IPS-NIHi7 (cell line): Measurements from ENCODE around the gene ERICH3.

Source experiments
- DNase-seq: peaks from one replicate; pipeline ENCODE4 v3.0.0; 2012; ENCODE audit warnings: mixed read lengths; ENCODE audit errors: extremely low spot score

Gene ERICH3

DNA sequence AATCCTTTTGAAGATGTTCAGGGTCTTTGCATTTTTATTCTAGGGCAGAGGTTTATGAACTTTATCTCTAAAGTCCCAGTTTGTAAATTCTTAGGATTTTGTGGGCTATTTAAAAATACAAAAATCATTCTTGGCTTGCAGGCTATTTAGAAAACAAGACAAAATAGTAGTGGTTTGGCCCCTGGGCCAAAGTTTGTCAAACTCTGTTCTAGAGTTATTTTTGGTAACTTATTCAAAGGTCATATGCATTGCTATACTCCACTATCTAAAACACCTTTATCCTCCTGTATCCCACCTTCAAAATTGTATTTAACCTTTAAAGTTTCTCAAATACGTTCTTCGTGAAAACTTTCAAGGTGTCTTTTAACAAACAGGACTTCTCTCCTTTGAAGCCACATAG is 85.7 kb downstream of the ERICH3 start:
- DNase-seq: no peak

DNA sequence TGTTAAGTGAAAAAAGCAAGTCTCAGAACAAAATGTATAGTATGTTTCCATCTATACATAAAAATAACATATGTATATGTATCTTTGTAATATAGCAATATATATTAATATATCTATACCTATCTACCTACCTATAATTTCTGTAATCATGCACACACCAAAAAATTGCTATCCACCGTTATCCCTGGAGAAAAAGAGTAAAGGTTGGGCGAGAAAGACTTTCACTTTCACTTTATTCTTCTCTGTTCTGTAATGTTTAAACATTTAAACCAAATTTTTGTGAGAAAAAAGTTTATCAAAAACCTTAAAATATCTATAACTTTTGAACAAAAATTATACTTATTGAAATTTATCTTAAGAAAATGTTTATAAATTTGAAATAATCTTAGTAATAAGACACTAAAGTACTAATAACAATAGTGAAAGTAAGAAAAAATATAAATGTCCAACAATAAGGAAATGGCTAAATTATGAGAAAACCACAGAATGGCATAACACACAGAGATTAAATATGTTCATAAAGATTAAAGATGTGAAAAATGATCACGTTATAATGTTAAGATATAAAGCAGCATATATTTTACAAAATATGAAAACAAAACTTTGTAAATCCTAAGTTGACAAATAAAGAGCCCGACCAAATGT is 87.2 kb downstream of the ERICH3 start:
- no peak for DNase-seq

DNA sequence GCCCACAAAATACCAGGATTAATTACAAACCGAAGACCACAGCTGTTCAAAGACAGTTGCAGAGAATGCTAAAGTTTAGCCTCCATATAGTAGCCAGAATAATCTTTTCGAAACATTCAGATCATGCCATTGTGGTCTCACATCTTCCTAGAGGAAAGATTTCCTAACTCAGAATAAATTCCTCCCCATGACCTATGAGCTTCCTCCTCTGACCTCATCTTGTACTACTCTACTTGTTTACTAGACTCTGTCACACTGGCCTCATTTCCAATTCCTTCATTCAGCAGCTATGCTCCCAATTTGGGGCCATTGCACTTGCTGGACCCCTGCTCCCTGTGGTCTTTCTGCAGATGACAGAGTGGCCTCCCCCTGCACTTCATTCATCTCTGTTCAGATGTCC is 89.4 kb downstream of the ERICH3 start:
- DNase-seq: no peak

DNA sequence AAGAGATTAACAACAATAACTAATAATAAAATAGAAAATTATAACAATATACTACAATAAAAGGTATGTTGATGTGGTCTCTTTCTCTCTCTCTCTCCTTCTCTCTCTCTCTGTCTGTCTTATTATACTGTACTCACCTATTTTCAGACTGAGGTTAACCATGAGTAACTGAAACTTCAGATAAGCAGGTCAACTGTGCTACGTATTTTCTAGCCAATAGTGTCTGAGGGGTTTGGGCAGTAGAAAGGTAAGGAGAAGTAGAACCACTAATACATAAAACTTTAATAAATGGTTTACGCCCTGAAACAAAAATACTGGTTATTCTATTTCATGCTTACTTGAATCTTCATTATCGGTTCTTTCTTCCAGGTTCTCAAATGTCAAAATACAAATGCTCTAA is 90.2 kb downstream of the ERICH3 start:
- no peak for DNase-seq

DNA sequence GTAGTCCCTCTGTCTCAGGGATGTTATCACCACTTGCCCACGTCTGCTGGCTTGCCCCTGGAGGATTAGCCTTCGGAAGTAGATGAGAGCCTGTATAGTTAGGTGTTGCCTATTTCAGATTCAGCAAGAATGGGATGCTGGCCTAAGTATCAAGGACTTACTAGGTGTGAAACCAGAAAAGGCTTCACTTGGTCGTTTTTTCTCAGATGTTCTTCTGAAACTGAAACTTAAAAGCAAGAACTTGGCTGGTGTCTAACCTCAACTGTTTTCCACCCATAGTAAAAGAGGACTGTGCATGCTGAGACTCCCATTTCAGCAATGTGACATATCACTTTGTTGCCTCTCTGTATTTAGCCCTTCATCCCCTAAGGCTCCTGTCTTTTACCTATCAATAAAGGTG is 94.2 kb downstream of the ERICH3 start:
- DNase-seq: no peak

DNA sequence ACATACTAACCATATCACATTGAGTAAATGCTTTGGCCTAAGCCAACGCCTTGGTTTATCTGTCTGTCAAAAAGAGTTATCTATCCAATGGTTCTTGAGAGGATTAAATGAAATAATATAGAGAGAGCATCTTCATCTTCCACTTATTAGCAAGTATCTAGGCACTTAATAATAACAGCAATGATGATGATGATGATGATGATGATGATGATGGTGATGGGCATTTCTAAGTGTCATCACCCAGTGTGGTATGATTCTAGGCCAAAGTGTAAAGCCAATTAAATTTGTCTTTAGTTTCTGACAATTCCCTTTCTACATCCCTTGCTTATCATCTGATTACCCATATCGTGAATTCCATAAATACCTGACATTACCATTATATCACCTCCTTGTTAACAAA is 95.5 kb downstream of the ERICH3 start:
- DNase-seq: no peak

DNA sequence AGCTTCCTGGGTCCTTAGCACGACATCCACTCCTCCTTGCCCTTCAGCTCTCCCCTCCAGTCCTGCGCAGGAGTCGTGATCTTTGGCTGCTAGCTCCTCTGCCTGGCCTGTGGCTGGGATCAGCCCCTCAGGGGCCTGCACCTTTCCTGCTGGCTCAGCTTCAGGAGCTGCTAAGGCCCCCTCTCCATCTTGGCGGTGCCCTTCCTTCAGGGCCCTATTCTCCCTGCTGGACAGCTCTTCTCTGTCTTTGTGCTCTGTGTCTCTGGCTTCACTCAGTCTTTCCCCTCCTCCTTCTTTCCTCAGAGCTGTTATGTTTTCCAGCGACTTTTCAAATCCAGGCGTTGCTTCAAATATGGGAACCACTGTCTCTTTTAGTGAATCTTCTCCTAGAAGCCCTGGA is 101.7 kb downstream of the ERICH3 start:
- DNase-seq: peak; percentile 38

DNA sequence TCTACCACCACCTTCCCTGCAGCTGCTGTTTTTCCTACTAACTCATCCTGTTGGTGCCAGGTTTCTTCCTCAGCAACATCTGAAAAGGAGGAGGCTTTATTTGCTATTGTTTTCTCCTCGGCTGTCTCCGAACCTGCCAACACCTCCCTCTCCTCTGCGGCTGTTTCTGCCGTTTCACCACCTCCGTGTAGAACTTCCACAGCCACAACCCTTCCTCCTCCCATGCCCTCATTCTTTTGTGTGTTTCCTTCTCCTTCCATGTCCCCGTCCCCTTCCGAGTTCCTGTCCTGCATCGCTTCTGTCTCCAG is 102.1 kb downstream of the ERICH3 start:
- no peak for DNase-seq

DNA sequence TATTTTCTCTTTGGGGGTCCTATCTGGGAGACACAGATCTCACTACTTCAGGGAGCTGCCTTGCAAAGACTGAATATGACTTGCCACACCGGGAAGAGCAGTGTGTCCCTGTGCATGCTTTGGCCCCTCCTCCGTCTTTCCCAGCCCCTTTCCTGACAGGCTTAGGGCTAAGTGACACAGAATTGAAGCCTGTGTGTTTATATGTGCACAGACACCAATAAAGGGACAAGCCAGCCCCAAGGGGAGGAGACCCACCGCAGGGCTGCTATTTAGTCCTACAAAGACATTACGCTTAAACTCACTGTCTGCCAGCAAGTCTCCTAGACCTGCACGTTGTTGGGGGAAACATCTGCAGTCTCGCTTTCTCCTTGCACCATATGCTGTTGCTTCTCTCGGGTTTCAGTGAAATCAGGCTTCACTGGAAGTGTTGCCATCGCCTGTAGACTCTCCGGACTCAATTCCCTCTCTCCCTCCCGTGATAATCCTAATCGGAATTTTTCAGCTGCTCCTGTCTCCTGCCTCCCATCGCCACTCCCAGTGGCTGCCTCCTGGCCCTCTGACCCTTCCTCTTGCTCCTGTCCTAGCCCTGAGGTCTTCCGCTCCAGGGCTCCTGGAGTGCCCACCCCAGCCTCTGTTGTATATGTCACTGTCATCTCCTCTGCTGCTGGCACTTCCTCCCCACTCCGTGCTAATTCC is 102.6 kb downstream of the ERICH3 start:
- DNase-seq: no peak

DNA sequence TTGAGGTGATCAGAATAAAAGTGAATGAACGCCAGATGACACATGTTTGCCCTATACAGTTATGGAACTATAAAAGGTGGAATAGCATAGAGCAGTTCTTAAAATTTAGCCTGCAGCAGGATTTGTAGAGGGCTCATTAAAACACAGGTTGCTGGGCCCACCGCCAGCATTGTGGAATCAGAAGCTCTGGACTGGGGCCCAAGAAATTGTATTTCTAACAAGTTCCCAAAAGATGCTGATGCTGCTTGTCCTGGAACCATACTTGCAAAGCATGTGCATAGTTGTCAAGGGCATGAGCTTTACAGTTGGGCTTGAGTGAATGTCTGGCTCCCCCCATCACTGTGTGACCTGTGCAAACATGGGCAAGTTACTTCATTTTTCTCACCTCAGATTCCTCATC is 123.7 kb downstream of the ERICH3 start:
- DNase-seq: no peak

DNA sequence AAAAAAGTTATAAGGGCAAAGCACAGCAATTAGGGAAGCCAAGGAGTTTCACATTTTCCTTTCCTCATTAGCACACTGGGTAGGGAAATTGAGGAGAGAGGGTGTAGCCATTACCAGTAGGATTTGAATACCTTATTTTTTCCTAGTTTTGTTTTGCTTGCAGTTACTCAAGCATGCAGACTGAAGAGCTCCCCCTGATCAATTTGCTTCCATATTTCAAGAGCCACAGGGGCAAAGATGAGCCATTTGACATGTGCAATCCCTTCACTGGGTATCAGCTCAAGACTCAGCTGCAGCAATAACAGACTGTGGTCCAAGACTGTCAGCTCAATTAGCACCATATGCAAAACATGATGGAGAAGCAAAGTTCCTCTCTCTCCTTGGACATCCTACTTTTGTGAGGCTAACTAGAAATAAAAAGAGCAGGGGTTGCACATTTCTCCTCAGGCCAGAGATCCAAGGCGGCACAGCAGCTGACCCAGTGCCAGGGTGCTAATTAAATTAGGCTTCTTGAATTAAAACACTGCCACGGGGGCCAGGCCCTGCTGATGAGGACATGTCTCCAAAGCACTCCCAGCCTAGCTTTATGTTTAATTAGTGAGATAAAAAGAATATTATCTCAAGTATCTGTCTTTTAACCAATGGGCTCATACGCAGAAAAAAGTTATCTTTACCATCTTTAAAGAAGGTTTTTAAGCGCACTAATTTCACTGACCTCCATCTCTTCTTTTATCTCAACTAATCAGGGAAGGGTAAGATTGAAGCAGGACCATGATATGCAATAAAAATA is 124.4 kb downstream of the ERICH3 start:
- DNase-seq: no peak

DNA sequence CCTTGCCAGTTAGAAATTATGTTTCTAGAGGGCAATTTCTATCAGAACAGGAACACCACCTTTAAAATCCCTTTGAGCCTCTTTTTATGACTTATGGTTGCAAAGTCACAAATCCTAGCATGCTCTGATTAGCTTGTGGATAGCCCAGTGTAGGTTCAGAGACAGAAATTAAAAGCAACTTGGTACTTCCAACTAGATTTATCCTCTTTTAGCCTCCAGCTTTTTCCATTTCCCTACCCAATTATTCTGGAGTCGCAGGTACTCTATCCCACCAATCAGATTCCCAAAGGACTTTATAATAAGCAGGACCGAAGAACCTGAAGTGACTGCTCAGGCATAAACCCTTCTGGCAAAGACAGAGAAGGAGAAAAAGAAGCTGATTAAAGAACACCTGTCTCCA is 127.8 kb downstream of the ERICH3 start:
- DNase-seq: no peak

DNA sequence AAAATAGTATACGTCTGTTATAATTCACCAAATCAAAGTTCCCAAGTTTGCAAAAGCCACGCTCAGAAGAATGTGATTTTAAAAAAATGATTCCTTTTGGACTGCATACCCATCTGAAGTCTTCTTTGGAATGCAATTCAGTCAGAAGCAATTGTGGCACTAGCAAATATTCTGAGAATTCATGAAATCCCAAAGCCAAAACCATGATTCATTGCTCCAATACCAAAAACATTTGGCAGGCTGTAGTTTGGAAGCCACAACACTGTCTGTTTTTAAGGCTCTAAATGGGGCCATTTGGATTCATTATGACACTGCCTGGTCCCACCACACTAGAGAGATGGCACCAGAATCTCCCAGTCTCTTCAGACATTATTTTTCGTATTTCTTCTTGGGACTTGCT is 139.4 kb downstream of the ERICH3 start:
- DNase-seq: no peak

DNA sequence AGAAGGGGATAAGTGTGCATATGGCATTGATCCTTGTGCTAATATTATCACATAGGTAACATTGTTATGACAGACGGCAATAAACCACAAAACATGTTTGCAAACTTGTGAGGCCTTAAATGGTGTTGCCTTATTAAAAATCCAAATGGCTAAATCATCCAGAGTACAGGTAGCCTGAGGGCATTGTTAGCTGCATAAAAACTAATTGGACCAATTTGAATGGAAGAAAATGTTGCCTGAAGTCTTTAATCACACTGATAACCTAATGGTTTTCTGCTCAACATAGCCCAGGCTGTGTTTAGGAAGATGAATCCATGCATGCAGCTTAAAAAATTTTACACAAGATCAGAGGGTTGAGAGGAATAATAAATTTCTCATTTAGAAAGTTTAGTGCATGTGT is 141.8 kb downstream of the ERICH3 start:
- DNase-seq: no peak

DNA sequence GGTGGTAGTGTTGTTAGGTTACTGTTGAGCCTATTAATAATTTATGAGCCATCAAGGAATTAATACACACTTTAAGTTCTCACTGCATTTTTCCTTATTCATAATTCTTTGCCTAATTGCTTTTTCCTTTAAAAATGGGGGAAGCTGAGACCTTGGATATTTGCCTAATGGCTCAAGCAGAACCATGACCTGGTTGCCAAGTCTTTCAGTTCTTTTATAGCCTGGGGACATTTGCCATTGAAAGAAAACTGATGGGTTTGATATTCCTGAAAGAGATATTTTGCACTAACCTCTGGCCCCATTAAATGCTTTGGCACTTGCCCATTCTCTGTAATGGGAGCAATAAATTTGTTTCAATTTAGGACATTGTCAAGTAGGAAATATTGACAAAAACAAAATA is 142.7 kb downstream of the ERICH3 start:
- no peak for DNase-seq

DNA sequence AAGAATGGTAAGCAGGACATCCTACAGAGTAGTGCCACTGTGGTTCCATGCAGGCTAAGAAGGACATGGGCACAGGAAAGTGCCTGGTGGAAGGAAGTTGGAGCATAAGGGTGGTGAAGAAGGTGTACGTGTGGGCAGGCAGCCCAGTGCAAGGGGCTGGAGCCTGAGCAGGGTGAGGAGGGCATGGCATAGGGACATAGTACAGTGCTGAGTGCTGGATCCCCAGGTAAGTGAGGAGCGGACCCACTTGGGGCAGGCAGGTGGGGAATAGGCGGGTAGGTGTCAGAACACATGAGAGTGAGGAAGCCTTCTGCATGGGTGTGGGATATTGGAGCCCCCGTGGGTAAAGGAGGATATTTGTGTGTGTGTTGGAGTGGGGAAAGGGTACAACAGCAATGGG is 145.5 kb downstream of the ERICH3 start:
- DNase-seq: no peak

DNA sequence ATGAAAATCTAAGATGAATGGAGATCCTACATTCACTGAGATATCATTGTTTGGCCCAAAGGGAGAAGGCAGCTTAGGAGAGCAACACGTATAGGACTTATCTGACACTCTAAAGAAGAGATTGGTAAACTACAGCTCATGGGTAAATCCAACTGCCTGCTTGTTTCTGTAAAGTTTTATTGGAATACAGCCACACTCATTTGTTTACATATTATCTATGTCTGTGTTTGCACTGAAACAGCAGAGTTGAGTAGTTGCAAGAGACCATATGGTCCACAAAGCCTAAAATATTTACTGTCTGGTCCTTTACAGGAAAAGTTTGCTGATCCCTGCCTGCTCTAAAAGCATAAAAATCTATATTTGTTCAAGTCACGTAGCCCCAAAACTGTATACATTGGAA is 146.9 kb downstream of the ERICH3 start:
- DNase-seq: no peak

DNA sequence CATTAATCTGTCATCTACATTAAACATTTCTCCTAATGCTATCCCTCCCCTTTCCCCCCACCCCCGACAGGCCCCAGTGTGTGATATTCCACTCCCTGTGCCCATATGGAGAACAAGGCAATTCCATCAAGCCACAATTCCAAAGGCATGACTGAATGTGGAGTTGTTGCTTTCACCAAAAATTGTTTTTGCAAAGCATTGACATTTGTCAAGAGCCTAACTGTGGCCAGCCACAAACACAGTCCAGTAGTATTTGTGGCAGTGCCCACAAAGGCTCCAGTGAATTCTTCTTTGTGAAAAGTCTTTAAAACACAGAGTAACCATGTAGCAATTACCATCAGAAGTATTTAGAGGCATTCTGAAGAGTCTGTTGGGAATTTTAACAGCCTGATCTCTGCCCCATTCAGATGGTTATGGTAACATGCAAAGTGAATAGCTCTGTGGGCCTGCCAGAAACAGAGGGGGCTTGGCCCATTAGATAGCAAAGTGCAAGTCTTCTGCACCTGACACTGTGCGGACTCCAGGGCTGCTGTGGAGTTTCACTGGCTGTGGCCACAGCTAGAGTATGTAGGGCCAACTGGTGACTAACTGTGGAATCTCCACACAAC is 149.6 kb downstream of the ERICH3 start:
- no peak for DNase-seq

DNA sequence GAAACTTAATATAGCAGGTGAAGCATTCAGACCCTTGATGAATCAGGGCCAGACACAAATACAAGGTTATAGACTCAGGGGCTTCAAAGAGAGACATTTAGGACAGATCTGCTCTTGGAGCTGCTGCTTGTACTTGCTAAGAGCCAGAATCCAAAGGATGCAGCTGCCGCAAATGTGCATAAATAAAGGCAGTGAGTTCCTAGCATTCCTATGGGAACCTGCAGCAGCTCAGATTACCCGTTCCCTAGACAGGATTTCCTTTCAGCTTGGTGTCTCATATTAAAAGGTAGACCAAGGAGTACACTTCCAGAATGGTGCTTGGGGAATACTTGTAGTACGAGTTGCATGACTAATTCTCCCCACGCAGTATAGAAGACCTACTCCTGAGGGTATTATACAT is 151.4 kb downstream of the ERICH3 start:
- peak; percentile 55 for DNase-seq
